Peyer's patch (tissue), 4 donors: Measurements from ENCODE around the gene KNOP1.

Source experiments
- POLR2A ChIP-seq, 2 donors: fragments of 450-650 bp; IDR thresholded peaks; one replicate each; pipeline ENCODE4 v1.5.1; 2017; ENCODE audit warnings: antibody characterized with exemption in 2 of 2, mild to moderate bottlenecking in 2 of 2, moderate library complexity in 2 of 2
- TF ChIP-seq, protein P1 (sequence below), 6 experiments: fragments of 450-650 bp in 4 of 6; fragments of 200-600 bp in 2 of 6; sonication (generic) in 1 of 6; IDR thresholded peaks; one replicate each; pipeline ENCODE4 v1.5.1; 2017 to 2019; ENCODE audit warnings: antibody characterized with exemption in 6 of 6, mild to moderate bottlenecking in 3 of 6, moderate library complexity in 1 of 6

DNA sequence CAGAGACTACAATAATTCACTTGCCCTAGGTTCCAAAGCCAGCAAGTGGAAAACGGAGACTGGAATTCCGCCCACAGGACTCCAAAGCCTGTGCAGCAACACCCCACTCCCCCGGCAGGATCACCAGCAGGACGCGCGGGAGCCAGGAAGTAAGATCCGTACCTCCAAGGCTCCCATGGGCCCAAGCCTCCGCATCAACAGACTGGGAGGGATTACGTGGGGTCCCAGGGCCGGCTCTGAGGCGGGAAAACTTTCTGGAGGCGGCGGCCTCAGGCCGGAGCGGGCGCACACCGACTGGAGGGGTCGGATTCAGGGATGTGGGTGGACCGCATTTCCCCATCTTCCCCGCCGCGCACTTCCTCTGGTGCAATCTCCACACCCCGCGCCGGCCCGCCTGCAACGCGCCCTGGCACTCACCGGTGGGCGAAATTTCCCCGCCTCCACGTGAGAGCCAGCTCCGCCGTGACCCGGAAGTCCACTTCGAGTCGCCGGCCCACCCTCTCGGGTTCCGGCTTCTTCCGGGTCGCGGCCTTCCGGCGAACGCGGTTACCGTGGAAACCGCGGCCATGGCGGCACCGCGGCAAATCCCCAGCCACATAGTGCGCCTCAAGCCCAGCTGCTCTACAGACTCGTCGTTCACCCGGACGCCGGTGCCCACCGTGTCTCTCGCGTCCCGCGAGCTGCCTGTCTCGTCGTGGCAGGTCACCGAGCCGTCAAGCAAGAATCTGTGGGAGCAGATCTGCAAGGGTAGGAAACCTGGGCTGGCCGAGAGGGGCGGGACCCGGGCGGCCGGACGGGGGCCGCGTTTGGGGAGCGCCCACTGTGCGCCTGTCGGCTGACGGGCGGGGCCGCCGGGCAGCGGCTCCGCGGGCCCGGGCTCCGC is at the start of gene KNOP1, which contains the start of gene IQCK:
- TF ChIP-seq POLR2A (IDR thresholded peaks at IDR 0.05): peak in 1 of 2 donors; percentile 30
- TF ChIP-seq, protein P1, sequence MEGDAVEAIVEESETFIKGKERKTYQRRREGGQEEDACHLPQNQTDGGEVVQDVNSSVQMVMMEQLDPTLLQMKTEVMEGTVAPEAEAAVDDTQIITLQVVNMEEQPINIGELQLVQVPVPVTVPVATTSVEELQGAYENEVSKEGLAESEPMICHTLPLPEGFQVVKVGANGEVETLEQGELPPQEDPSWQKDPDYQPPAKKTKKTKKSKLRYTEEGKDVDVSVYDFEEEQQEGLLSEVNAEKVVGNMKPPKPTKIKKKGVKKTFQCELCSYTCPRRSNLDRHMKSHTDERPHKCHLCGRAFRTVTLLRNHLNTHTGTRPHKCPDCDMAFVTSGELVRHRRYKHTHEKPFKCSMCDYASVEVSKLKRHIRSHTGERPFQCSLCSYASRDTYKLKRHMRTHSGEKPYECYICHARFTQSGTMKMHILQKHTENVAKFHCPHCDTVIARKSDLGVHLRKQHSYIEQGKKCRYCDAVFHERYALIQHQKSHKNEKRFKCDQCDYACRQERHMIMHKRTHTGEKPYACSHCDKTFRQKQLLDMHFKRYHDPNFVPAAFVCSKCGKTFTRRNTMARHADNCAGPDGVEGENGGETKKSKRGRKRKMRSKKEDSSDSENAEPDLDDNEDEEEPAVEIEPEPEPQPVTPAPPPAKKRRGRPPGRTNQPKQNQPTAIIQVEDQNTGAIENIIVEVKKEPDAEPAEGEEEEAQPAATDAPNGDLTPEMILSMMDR (IDR thresholded peaks at IDR 0.05): peak in 3 of 6 experiments; percentile 13 to 27 (median 20)
